Measurements from ENCODE around the gene ARPC5L.

ARPC5L gene

GRCh38 chr9:124878518-124878917, 16.6 kb downstream of the ARPC5L start:
- no peak for DNase-seq (ENCODE audit: extremely low read depth, low read depth)
- TF ChIP-seq, protein P1, sequence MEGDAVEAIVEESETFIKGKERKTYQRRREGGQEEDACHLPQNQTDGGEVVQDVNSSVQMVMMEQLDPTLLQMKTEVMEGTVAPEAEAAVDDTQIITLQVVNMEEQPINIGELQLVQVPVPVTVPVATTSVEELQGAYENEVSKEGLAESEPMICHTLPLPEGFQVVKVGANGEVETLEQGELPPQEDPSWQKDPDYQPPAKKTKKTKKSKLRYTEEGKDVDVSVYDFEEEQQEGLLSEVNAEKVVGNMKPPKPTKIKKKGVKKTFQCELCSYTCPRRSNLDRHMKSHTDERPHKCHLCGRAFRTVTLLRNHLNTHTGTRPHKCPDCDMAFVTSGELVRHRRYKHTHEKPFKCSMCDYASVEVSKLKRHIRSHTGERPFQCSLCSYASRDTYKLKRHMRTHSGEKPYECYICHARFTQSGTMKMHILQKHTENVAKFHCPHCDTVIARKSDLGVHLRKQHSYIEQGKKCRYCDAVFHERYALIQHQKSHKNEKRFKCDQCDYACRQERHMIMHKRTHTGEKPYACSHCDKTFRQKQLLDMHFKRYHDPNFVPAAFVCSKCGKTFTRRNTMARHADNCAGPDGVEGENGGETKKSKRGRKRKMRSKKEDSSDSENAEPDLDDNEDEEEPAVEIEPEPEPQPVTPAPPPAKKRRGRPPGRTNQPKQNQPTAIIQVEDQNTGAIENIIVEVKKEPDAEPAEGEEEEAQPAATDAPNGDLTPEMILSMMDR (IDR thresholded peaks at IDR 0.05; ENCODE audit: low read depth, low read length) = no peak

DNA sequence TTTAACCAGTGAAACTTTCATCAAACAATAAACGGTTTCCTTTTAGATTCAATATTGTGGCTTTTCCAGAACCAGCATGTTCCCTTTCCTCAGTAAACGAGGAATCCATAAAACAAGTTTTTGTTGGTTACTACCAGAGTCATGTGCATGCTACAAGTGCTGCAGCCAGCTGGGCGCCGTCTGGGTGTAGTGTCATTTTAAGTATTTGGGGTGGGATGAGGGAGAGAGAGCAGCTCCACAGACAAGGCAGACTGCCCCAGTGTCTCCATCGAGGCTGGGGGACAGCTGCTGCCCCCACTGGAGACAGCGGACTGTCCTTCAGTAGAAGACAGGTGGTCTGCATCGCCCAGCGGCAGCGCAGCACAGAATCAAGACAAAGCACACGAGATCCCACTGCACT, 17.3 kb downstream of the ARPC5L start:
- TF ChIP-seq, protein P1 (IDR thresholded peaks at IDR 0.05; ENCODE audit: low read depth, low read length) = no peak
- no peak for DNase-seq (ENCODE audit: extremely low read depth, low read depth)

- no peak for DNase-seq (ENCODE audit: extremely low read depth, low read depth)
- TF ChIP-seq, protein P1 (IDR thresholded peaks at IDR 0.05; ENCODE audit: low read depth, low read length) = no peak
Measured at GRCh38 chr9:124880501-124880900, 18.6 kb downstream of the ARPC5L start.

DNA sequence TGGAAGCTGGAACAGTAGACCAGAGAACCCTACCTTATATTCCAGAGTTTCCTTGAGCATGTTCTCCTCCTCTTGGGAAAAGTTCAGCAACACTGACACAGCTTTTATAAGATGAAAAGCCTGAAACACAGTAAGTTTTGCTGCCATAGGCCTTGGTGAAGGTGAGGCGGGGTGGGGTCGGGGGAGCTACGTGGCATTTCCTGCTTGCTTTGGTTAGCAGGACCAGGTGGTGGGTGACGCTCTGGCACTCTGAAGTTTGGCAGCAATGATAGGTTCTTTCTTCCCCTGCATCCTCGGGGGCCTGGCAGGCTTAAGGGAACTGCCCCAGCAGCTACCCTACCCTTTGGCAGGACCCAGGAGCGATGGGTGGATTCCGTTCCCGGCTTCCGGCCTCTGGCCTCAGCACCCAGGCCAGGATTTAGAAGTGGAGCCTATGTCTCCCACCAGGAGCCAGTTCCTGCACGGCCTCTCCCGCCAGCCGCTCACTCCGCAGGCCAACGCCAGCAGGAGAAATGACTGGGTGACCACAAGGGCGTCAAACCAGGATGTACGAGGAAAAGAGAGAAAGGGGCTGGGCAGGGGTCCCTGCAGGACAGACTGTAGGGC, 19.3 kb downstream of the ARPC5L start:
- TF ChIP-seq, protein P1 (IDR thresholded peaks at IDR 0.05; ENCODE audit: low read depth, low read length) = no peak
- DNase-seq (ENCODE audit: extremely low read depth, low read depth) = no peak

DNA sequence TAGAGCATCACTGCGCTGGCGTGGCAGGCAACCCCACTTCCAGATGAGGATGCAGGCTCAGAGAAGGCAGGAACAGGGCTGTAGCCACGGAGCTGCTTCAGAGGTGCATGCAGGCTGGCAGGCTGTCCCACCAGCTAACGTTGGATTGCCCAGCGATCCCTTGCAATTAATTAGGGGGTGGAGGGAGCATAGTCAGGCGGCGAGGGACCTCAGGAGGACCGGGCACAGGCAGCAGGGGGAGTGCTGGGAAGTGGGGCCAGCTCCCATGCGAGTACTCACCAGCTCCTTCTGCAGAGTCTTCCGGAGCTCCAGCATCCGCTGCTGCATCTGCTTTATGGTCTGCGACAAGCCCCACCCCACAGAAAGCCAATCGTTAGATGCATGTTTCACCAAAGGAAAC, 20.3 kb downstream of the ARPC5L start:
- TF ChIP-seq, protein P1 (IDR thresholded peaks at IDR 0.05; ENCODE audit: low read depth, low read length) = no peak
- no peak for DNase-seq (ENCODE audit: extremely low read depth, low read depth)

GRCh38 chr9:124884376-124884775, 22.4 kb downstream of the ARPC5L start:
- DNase-seq (ENCODE audit: extremely low read depth, low read depth) = no peak
- TF ChIP-seq, protein P1 (IDR thresholded peaks at IDR 0.05; ENCODE audit: low read depth, low read length) = no peak

GRCh38 chr9:124885551-124885950, 23.6 kb downstream of the ARPC5L start:
- no peak for DNase-seq (ENCODE audit: extremely low read depth, low read depth)
- TF ChIP-seq, protein P1 (IDR thresholded peaks at IDR 0.05; ENCODE audit: low read depth, low read length) = no peak
